Trophoblast cell (in vitro differentiated cells and primary cell): Measurements from ENCODE around the gene COL4A6.

Source experiments
- DNase-seq, 2 donors: peaks; one replicate each; pipeline ENCODE4 v3.0.0-alpha.2; 2016
- H2AFZ ChIP-seq: 2 replicates; pipeline ENCODE4 v1.6.1; 2013; ENCODE audit warnings: low read length, moderate library complexity, mild to moderate bottlenecking; ENCODE audit not compliant: insufficient read depth, poor library complexity
- H2AK5ac ChIP-seq: 2 replicates; pipeline ENCODE4 v1.6.1; 2013; ENCODE audit warnings: mild to moderate bottlenecking, low read length
- H2BK120ac ChIP-seq: 2 replicates; pipeline ENCODE4 v1.6.1; 2013; ENCODE audit warnings: low read length, mild to moderate bottlenecking, moderate library complexity; ENCODE audit not compliant: insufficient read depth, poor library complexity
- H2BK12ac ChIP-seq: 2 replicates; pipeline ENCODE4 v1.6.1; 2013; ENCODE audit warnings: mild to moderate bottlenecking, low read length, moderate library complexity
- H2BK5ac ChIP-seq: 2 replicates; pipeline ENCODE4 v1.6.1; 2013; ENCODE audit warnings: low read length, low read depth, moderate library complexity, mild to moderate bottlenecking; ENCODE audit not compliant: poor library complexity
- H3K14ac ChIP-seq: 2 replicates; pipeline ENCODE4 v1.6.1; 2013; ENCODE audit warnings: mild to moderate bottlenecking, low read length
- H3K18ac ChIP-seq: 2 replicates; pipeline ENCODE4 v1.6.1; 2013; ENCODE audit warnings: mild to moderate bottlenecking, low read length
- H3K23ac ChIP-seq: 2 replicates; pipeline ENCODE4 v1.6.1; 2013; ENCODE audit warnings: low read length
- H3K27ac ChIP-seq: 2 replicates; pipeline ENCODE4 v1.5.1; 2013; ENCODE audit warnings: low read depth, mild to moderate bottlenecking, inconsistent platforms, low read length, moderate library complexity
- H3K27me3 ChIP-seq: 2 replicates; pipeline ENCODE4 v1.6.1; 2013; ENCODE audit warnings: inconsistent platforms, mild to moderate bottlenecking, low read length, moderate library complexity; ENCODE audit not compliant: insufficient read depth
- H3K36me3 ChIP-seq, 2 experiments: 1 replicate in 1 of 2; 2 replicates in 1 of 2; pipeline ENCODE4 v1.6.1; 2013; ENCODE audit warnings: low read length in 2 of 2, mild to moderate bottlenecking in 2 of 2, moderate library complexity in 1 of 2; ENCODE audit not compliant: insufficient read depth in 2 of 2, control insufficient read depth in 1 of 2
- H3K4ac ChIP-seq: 2 replicates; pipeline ENCODE4 v1.6.1; 2013; ENCODE audit warnings: low read depth, mild to moderate bottlenecking, low read length, moderate library complexity
- H3K4me1 ChIP-seq, 2 experiments: 1 replicate in 1 of 2; 2 replicates in 1 of 2; pipeline ENCODE4 v1.6.1; 2013; ENCODE audit warnings: low read length in 2 of 2, mild to moderate bottlenecking in 2 of 2, moderate library complexity in 1 of 2; ENCODE audit not compliant: insufficient read depth in 2 of 2, control insufficient read depth in 1 of 2
- H3K4me2 ChIP-seq: 2 replicates; pipeline ENCODE4 v1.6.1; 2013; ENCODE audit warnings: inconsistent platforms, mild to moderate bottlenecking, low read length, moderate library complexity
- H3K4me3 ChIP-seq: 2 replicates; pipeline ENCODE4 v1.5.1; 2013; ENCODE audit warnings: mild to moderate bottlenecking, low read depth, low read length, inconsistent platforms
- H3K79me1 ChIP-seq: one replicate; pipeline ENCODE4 v1.6.1; 2013; ENCODE audit warnings: low read length
- H3K79me2 ChIP-seq: 2 replicates; pipeline ENCODE4 v1.6.1; 2013; ENCODE audit warnings: low read length, mild to moderate bottlenecking; ENCODE audit not compliant: control insufficient read depth, insufficient read depth, poor library complexity
- H3K9ac ChIP-seq: 2 replicates; pipeline ENCODE4 v1.6.1; 2013; ENCODE audit warnings: mild to moderate bottlenecking, low read length
- H3K9me3 ChIP-seq: 2 replicates; pipeline ENCODE4 v1.6.1; 2013; ENCODE audit warnings: low read depth, mild to moderate bottlenecking, control low read depth, inconsistent platforms, low read length; ENCODE audit not compliant: insufficient read depth
- H4K12ac ChIP-seq: 2 replicates; pipeline ENCODE4 v1.6.1; 2013; ENCODE audit warnings: low read depth, mild to moderate bottlenecking, low read length, moderate library complexity
- H4K8ac ChIP-seq: 2 replicates; pipeline ENCODE4 v1.6.1; 2013; ENCODE audit warnings: low read depth, mild to moderate bottlenecking, low read length, moderate library complexity
- H4K91ac ChIP-seq: one replicate; pipeline ENCODE4 v1.6.1; 2013; ENCODE audit warnings: low read depth, mild to moderate bottlenecking, low read length, moderate library complexity
- WGBS: extraction: QIAGEN DNeasy Blood & Tissue Kit; methylation state at CpG from one replicate; pipeline ENCODE4 v1.1.7; 2013; ENCODE audit warnings: missing lambda C conversion rate; ENCODE audit not compliant: insufficient read length, insufficient coverage; ENCODE audit errors: extremely low coverage; 5-methylcytosine and 5-hydroxymethylcytosine counted together

COL4A6 gene

GRCh38 chrX:108159028-108159670, 279.1 kb downstream of the COL4A6 start:
- H2BK120ac ChIP-seq, result no peak overlapping the region
- H3K14ac ChIP-seq, result no peak overlapping the region
- H3K18ac ChIP-seq, result no peak overlapping the region
- H2BK5ac ChIP-seq, result no peak overlapping the region
- H2BK12ac ChIP-seq, result no peak overlapping the region
- H3K36me3 ChIP-seq, result peaks cover 0 to 3% of the 10 kb centered on the region in 2 experiments
- no peak for DNase-seq
- H4K12ac ChIP-seq, result no peak overlapping the region
- H3K23ac ChIP-seq, result no peak overlapping the region
- H3K27ac ChIP-seq, result no peak overlapping the region
- H2AFZ ChIP-seq, result no peak overlapping the region
- no CpG with 5 or more reads among the region's 11 CpGs for WGBS
- no peaks in the 10 kb centered on the region for H3K79me2 ChIP-seq
- H3K4me3 ChIP-seq, result no peak overlapping the region
- no peaks in the 10 kb centered on the region for H3K4me1 ChIP-seq
- H3K27me3 ChIP-seq, result no peaks in the 10 kb centered on the region
- no peak overlapping the region for H4K91ac ChIP-seq
- no peaks in the 10 kb centered on the region for H3K79me1 ChIP-seq
- H3K9me3 ChIP-seq, result no peaks in the 10 kb centered on the region
- no peak overlapping the region for H3K9ac ChIP-seq
- H2AK5ac ChIP-seq, result no peak overlapping the region
- H3K4ac ChIP-seq, result no peak overlapping the region
- H3K4me2 ChIP-seq, result no peak overlapping the region
- H4K8ac ChIP-seq, result no peak overlapping the region

GRCh38 chrX:108157628-108158027, 280.6 kb downstream of the COL4A6 start:
- H3K9ac ChIP-seq, result no peak overlapping the region
- no peak overlapping the region for H3K27ac ChIP-seq
- H3K36me3 ChIP-seq, result peaks cover under 1 to 3% of the 10 kb centered on the region in 2 experiments
- H2BK120ac ChIP-seq, result no peak overlapping the region
- H4K91ac ChIP-seq, result no peak overlapping the region
- H3K23ac ChIP-seq, result no peak overlapping the region
- WGBS, result no CpG with 5 or more reads among the region's 3 CpGs
- H3K14ac ChIP-seq, result no peak overlapping the region
- H3K79me2 ChIP-seq, result no peaks in the 10 kb centered on the region
- H2AK5ac ChIP-seq, result no peak overlapping the region
- no peak overlapping the region for H3K4me3 ChIP-seq
- no peak overlapping the region for H4K12ac ChIP-seq
- no peaks in the 10 kb centered on the region for H3K79me1 ChIP-seq
- H3K4me1 ChIP-seq, result no peaks in the 10 kb centered on the region
- no peak overlapping the region for H3K18ac ChIP-seq
- no peaks in the 10 kb centered on the region for H3K9me3 ChIP-seq
- H3K27me3 ChIP-seq, result no peaks in the 10 kb centered on the region
- no peak overlapping the region for H3K4ac ChIP-seq
- no peak overlapping the region for H2BK5ac ChIP-seq
- no peak for DNase-seq
- H2AFZ ChIP-seq, result no peak overlapping the region
- no peak overlapping the region for H3K4me2 ChIP-seq
- H2BK12ac ChIP-seq, result no peak overlapping the region
- no peak overlapping the region for H4K8ac ChIP-seq

GRCh38 chrX:108156934-108157466, 281.2 kb downstream of the COL4A6 start:
- Histone ChIP-seq H3K4me2 (no peak overlapping the region), H3K27ac (no peak overlapping the region)
- no CpG with 5 or more reads among the region's 8 CpGs for WGBS

GRCh38 chrX:108156082-108156481, 282.1 kb downstream of the COL4A6 start:
- H3K4ac ChIP-seq, result no peak overlapping the region
- DNase-seq, result no peak
- no CpG with 5 or more reads among the region's 2 CpGs for WGBS

More at GRCh38 chrX:108156934-108157466, 281.2 kb downstream of the COL4A6 start:
- Histone ChIP-seq H3K79me1 (no peaks in the 10 kb centered on the region), H3K36me3 (peaks cover 3% of the 10 kb centered on the region in 2 experiments), H3K9me3 (no peaks in the 10 kb centered on the region), H2BK5ac (no peak overlapping the region), H3K18ac (no peak overlapping the region), H2AFZ (no peak overlapping the region), H3K79me2 (no peaks in the 10 kb centered on the region), H4K91ac (no peak overlapping the region), H3K4me1 (no peaks in the 10 kb centered on the region), H3K14ac (no peak overlapping the region), H2AK5ac (no peak overlapping the region), H2BK120ac (no peak overlapping the region), H4K8ac (no peak overlapping the region), H3K9ac (no peak overlapping the region), H3K4ac (no peak overlapping the region), H3K4me3 (no peak overlapping the region), H3K23ac (no peak overlapping the region), H2BK12ac (no peak overlapping the region), H4K12ac (no peak overlapping the region), H3K27me3 (no peaks in the 10 kb centered on the region)
- no peak for DNase-seq

More at GRCh38 chrX:108156082-108156481, 282.1 kb downstream of the COL4A6 start:
- no peak overlapping the region for H4K8ac ChIP-seq
- H3K14ac ChIP-seq, result no peak overlapping the region
- no peak overlapping the region for H2BK12ac ChIP-seq
- H3K4me1 ChIP-seq, result no peaks in the 10 kb centered on the region
- no peak overlapping the region for H3K4me3 ChIP-seq
- no peak overlapping the region for H4K12ac ChIP-seq
- H3K27ac ChIP-seq, result no peak overlapping the region
- no peak overlapping the region for H2BK5ac ChIP-seq
- no peaks in the 10 kb centered on the region for H3K79me2 ChIP-seq
- H2AFZ ChIP-seq, result no peak overlapping the region
- peaks cover 3% of the 10 kb centered on the region in 2 experiments for H3K36me3 ChIP-seq
- H3K79me1 ChIP-seq, result no peaks in the 10 kb centered on the region
- H4K91ac ChIP-seq, result no peak overlapping the region
- H3K9ac ChIP-seq, result no peak overlapping the region
- H3K27me3 ChIP-seq, result no peaks in the 10 kb centered on the region
- H3K9me3 ChIP-seq, result no peaks in the 10 kb centered on the region
- H2BK120ac ChIP-seq, result no peak overlapping the region
- H3K18ac ChIP-seq, result no peak overlapping the region
- H3K23ac ChIP-seq, result no peak overlapping the region
- no peak overlapping the region for H2AK5ac ChIP-seq
- no peak overlapping the region for H3K4me2 ChIP-seq
